ENCODE measurements around the gene PDPR. TPM values are rescaled to one million over a fixed set of nuclear protein-coding genes. Genes with fewer than 3 reads are reported as not detected.
A peak's percentile ranks its signal among the peaks of the same experiment; 100 is the strongest.
"Not testable (repeated sequence)": the region's sequence is repeated elsewhere in the genome, so short reads cannot be mapped to it uniquely, and the experiment has no call there.

PDPR gene
- total RNA-seq, 1 experiment from 2014 or later, result 11.8 TPM

DNA sequence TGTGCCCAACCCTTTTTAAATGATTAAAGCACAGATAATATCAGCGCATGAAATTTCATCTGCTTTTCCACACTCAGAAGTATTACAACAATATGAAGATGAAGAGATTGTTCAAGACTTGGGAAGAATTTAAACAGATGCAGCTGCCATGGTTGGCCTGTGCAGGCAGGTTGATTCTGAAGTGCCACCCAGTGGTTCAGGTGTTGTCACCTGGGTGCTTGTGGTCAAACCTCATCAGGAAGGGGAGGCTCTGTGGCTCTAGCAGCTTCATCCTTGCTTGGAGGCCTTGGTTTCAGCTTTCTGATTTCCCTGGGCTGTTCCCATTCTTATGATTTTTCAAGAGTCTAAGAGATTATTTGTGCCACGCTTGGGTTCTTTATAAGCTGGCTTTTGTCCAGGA is 37.3 kb downstream of the PDPR start:
- no peak overlapping the region for H3K4me3 ChIP-seq (ENCODE audit: insufficient read depth, low read depth, low read length)
- H3K27me3 ChIP-seq (ENCODE audit: control insufficient read depth, insufficient read depth, low read length), result no peaks in the 10 kb centered on the region
- peaks cover 33% of the 10 kb centered on the region for H3K36me3 ChIP-seq (replicated peaks; ENCODE audit: control insufficient read depth, insufficient read depth, low read length)
- DNase-seq, result peak; percentile 17

DNA sequence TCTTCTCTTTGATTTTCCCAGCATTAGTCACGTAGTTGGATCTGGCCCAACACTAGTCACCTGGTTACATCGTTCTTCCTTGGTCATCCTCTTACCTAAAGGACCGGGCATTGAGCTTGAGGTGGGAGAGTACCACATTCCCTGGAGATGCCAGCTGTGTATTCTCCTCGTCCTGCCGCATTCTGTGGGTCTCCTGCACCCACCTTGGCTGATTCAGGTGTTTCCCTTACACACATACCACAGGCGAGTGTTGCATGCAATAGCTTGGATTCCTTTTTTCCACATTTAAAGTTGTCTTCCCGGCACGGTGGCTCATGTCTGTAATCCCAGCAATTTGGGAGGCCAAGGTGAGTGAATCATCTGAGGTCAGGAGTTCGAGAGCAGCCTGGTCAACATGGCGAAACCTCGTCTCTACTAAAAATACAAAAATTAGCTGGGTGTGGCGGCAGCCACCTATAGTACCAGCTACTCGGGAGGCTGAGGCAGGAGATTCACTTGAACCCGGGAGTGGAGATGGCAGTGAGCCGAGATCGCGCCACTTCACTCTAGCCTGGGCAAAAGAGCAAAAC is 37.9 kb downstream of the PDPR start:
- Histone ChIP-seq H3K27me3 (ENCODE audit: control insufficient read depth, insufficient read depth, low read length) (no peaks in the 10 kb centered on the region), H3K4me3 (ENCODE audit: insufficient read depth, low read depth, low read length) (no peak overlapping the region), H3K36me3 (replicated peaks; ENCODE audit: control insufficient read depth, insufficient read depth, low read length) (peaks cover 40% of the 10 kb centered on the region)
- DNase-seq, result peak; percentile 11

DNA sequence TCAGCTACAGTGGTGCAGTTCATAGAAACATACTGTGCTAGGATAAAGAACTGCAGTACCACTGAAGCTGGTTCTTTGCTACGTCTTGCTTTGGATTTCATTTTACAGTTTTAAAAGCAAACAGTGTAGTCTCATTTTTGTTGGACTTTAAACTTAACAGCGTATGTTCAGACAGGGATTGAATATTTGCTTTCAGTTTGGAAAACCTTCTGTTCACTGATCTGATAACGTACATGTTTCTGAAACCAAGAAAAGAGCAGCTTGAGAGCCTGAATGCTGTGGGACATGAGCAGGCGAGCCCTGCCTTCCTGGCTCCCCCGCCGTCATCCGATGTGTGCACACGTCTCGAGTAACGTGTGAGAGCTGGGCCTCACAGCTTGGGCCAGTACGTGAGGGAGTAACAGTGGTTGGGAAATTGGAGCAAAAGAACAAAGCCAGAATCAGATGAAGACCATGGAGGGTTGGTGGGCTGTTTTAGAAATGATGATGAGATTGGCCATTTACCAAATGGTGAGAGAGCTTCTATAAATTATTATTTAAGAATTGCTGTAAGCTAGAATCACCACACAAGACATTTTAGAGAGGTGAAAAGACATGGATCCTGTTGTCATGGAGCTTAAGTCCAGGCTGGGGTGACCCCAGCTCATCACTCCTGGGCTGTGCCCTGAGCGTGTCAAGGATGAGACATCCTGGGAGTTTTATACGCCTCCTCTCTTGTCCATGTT is 38.6 kb downstream of the PDPR start:
- no peaks in the 10 kb centered on the region for H3K27me3 ChIP-seq (ENCODE audit: control insufficient read depth, insufficient read depth, low read length)
- H3K4me3 ChIP-seq (ENCODE audit: insufficient read depth, low read depth, low read length), result no peak overlapping the region
- DNase-seq, result peak; percentile 18
- peaks cover 45% of the 10 kb centered on the region for H3K36me3 ChIP-seq (replicated peaks; ENCODE audit: control insufficient read depth, insufficient read depth, low read length)

DNA sequence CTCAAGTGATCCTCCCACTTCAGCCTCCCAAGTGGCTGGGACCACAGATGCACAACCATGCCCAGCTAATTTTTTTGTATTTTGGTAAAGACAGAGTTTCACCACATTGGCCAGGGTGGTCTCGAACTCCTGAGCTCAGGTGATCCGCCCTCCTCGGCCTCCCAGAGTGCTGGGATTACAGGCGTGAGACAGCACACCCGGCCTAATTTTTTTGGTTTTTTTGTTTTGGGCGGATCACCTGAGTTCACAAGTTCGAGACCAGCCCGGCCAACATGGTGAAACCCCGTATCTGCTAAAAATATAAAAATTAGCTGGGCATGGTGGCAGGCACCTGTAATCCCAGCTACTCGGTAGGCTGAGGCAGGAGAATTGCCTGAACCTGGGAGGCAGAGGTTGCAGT is 40.6 kb downstream of the PDPR start:
- not testable (repeated sequence) for H3K27me3 ChIP-seq (ENCODE audit: control insufficient read depth, insufficient read depth, low read length); DNase-seq; H3K4me3 ChIP-seq (ENCODE audit: insufficient read depth, low read depth, low read length)
- peaks cover 53% of the 10 kb centered on the region for H3K36me3 ChIP-seq (replicated peaks; ENCODE audit: control insufficient read depth, insufficient read depth, low read length)

DNA sequence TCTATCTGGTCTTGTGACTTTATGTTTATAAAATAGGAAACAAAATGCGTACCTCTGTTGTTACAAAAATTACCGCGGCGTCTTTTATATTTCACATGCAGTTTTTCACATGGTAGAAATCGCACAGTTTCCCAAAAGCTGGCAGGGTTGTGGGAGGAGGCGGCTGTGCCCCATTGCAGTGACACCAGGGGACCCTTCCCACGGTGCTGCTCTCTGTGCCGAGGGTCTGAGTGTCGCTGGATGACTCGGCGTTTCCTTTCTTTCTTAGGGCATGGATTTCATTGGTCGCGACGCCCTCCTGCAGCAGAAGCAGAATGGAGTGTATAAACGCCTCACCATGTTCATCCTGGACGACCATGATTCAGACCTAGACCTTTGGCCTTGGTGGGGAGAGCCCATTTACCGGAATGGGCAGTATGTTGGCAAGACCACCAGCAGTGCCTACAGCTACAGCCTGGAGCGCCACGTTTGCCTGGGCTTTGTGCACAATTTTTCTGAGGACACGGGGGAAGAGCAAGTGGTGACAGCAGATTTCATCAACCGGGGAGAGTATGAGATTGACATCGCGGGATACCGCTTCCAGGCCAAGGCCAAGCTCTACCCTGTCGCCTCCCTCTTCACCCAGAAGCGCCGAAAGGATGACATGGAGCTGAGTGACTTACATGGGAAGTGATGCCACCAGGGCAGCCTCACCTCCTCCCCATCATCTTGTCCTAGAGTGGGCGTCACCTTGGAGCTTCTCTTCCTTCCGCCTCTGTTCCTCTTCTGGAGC is 42.3 kb downstream of the PDPR start:
- H3K36me3 ChIP-seq (replicated peaks; ENCODE audit: control insufficient read depth, insufficient read depth, low read length), result peaks cover 59% of the 10 kb centered on the region

DNA sequence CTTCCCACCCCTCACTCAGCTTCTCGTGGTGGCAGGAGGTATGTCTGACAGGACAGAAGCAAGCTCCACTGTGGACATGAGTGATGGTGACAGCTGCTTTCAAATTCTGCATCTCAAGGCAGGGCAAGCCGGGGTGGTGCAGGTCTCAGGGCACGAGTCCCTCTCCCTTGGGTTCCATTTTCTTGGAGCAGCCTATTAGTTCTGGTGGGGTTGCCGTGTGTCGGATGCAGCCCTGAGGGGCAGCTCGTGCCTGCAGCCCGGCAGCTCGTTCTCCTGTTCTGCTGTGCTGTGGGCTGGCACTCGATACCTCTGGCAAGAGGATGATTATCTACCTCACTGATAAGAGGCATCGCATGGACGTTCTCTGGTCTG is 43.0 kb downstream of the PDPR start:
- peak; percentile 15 for DNase-seq
- Histone ChIP-seq H3K4me3 (ENCODE audit: insufficient read depth, low read depth, low read length) (no peak overlapping the region), H3K27me3 (ENCODE audit: control insufficient read depth, insufficient read depth, low read length) (no peaks in the 10 kb centered on the region), H3K36me3 (replicated peaks; ENCODE audit: control insufficient read depth, insufficient read depth, low read length) (peaks cover 55% of the 10 kb centered on the region)

More for the DNA sequence above, 42.3 kb downstream of the PDPR start:
- no peak overlapping the region for H3K4me3 ChIP-seq (ENCODE audit: insufficient read depth, low read depth, low read length)
- peak; percentile 37 for DNase-seq
- H3K27me3 ChIP-seq (ENCODE audit: control insufficient read depth, insufficient read depth, low read length), result no peaks in the 10 kb centered on the region

DNA sequence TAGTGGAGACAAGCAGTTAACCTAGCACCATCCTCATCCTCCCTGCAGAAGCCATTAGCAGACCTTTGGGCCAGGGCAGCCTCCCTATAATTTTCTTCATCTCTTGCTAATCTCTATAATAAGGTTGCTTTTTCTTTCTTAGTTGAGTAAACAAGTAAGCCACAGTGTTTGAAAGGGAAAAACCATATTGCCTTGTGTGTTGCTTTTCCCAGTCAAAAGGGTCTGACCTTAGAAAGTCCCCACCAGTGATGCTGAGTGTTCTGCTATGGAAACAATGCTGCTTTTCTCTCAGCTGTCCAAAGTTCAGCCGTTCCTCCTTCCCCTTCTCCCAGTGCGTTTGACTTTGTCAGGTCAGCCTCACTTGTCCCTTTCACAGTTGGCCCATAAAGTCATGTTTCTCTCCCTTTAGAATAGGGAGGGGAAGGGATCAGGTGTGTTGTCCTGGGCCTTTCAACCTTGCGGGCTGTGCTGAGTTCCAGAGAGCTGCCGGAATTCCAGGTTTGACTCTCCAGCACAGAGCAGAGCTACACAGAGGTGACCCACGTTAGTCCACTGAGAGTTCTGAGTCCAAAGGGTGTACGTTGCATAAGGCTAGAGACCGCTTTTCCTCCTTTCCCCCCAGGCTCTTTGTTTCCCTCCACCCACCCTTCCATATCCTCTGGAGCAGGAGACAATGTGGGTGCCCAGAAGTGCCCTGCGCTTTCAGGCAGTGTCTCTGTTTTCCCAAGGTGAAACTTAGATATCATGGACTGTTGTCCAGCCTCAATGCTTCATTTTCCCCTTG is 43.5 kb downstream of the PDPR start:
- Histone ChIP-seq H3K4me3 (ENCODE audit: insufficient read depth, low read depth, low read length) (no peak overlapping the region), H3K36me3 (replicated peaks; ENCODE audit: control insufficient read depth, insufficient read depth, low read length) (peaks cover 54% of the 10 kb centered on the region), H3K27me3 (ENCODE audit: control insufficient read depth, insufficient read depth, low read length) (no peaks in the 10 kb centered on the region)
- DNase-seq, result peak; percentile 15

DNA sequence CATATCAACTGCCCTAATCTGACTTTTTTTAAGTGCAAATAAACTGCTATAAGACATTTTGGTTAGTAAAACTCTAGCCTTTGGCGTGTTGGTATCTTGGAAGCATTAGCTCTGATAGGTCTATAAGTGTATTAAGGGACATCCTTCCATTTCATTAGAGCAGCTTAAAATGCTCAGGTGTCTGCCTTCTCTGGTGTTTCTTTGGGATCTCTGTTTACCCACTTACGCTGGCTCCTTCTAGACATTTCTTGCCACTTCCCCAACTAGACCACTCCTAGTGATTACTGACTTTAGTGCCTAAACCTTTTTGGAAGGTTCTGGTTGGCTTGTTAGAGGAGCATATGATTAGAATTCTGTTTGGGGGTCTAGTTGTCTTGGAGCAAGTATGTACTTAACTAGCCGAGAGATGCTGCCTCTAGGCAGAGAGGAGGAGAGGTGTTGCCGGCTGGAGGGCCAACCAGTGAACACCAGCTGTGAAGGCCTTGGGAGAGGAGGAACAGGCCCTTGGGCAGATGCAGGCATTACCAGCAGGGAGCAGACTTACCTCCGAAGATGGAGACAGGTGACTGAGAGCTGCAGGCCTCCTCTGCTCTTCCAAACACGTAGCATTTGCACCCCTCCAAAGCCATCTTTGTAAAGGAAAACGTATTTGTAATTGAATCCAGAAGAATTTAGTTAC is 44.3 kb downstream of the PDPR start:
- H3K4me3 ChIP-seq (ENCODE audit: insufficient read depth, low read depth, low read length), result no peak overlapping the region
- DNase-seq, result peak; percentile 61
- no peaks in the 10 kb centered on the region for H3K27me3 ChIP-seq (ENCODE audit: control insufficient read depth, insufficient read depth, low read length)
- H3K36me3 ChIP-seq (replicated peaks; ENCODE audit: control insufficient read depth, insufficient read depth, low read length), result peaks cover 47% of the 10 kb centered on the region

DNA sequence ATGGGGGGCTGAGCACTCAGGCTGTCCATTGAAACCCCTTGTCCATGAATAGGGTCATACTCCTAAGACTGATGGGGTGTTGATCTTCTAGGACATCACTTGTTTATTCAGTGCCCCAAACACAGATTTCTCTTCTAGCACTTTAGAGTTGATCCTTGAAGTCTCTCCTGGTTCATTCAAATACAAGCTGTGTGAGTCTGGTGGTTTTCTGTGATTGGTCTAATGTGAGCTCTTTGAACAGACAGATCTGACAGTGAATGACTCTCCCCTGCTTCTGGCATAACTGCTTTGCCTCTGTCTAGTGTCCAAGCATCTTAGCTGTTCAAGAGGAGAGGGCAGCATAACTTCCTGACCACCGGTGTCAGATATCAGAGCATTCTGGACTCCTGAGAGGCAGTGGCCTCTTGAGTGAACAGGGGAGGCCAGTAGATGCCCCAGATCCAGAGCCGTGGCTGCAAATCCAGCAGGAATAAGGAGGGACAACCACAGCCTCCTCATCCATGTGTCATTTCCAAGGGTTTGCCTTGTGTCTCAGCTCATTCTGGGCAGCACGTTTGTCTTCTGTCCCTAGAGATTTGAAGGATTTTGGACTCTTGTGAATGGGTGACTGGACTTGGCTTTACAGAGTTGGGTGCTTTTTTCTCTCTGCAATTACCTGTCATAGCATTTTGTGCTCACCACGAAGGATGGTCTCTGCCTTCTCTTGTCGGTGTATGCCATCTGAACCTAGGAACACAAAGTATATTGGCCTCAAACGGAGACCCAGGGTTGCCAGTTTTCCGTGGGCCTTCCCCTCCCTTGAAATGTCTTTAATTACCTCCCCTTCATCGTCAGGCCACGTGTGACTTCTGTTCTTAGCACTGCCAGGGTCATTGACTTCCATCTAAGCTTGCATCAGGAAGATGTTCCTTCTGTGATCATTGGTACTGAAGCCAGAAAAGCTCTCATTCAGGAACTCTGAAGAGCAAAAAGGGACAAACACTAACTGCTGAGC is 45.5 kb downstream of the PDPR start:
- no peak overlapping the region for H3K4me3 ChIP-seq (ENCODE audit: insufficient read depth, low read depth, low read length)
- peak; percentile 16 for DNase-seq
- no peaks in the 10 kb centered on the region for H3K27me3 ChIP-seq (ENCODE audit: control insufficient read depth, insufficient read depth, low read length)
- H3K36me3 ChIP-seq (replicated peaks; ENCODE audit: control insufficient read depth, insufficient read depth, low read length), result peaks cover 45% of the 10 kb centered on the region

DNA sequence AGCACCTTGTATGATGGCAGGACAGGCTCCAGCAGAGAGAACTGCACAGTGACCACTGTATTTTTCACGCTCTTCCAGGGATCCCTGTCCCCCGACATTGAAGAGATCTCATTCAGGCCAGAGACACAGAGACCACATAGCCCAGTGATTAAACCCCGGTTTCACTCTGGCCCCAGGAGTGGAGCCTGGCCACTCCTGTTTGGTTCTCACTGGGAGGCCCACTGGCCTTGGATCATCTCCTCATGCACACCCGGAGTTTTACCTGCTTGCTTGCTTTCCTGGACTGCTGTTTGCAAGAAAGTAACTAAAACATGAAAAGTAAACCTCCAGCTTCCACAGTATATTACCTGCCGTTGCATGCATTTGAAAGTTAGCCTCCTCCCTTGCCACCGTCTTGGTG is 46.3 kb downstream of the PDPR start:
- no peak for DNase-seq
- H3K4me3 ChIP-seq (ENCODE audit: insufficient read depth, low read depth, low read length), result no peak overlapping the region
- H3K36me3 ChIP-seq (replicated peaks; ENCODE audit: control insufficient read depth, insufficient read depth, low read length), result peaks cover 45% of the 10 kb centered on the region
- no peaks in the 10 kb centered on the region for H3K27me3 ChIP-seq (ENCODE audit: control insufficient read depth, insufficient read depth, low read length)

DNA sequence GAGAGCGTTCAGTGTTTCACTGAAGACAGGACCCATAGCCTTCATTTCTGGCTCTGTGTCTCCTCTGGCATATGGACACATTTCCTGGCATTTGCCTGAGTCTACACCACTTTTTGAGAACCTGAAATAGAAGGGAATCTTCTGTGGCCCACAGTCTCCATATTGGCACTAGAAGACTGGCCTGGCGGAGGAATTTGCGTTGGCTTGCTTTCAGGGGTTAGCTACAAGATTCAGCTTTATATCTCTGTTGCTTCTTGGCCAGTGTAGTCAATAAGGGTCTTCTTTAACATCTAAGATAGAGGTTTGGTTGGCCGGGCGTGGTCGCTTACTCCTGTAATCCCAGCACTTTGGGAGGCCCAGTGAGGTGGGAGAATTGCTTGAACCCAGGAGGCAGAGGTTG is 46.7 kb downstream of the PDPR start:
- H3K4me3 ChIP-seq (ENCODE audit: insufficient read depth, low read depth, low read length), result no peak overlapping the region
- peak; percentile 10 for DNase-seq
- no peaks in the 10 kb centered on the region for H3K27me3 ChIP-seq (ENCODE audit: control insufficient read depth, insufficient read depth, low read length)
- H3K36me3 ChIP-seq (replicated peaks; ENCODE audit: control insufficient read depth, insufficient read depth, low read length), result peaks cover 43% of the 10 kb centered on the region

DNA sequence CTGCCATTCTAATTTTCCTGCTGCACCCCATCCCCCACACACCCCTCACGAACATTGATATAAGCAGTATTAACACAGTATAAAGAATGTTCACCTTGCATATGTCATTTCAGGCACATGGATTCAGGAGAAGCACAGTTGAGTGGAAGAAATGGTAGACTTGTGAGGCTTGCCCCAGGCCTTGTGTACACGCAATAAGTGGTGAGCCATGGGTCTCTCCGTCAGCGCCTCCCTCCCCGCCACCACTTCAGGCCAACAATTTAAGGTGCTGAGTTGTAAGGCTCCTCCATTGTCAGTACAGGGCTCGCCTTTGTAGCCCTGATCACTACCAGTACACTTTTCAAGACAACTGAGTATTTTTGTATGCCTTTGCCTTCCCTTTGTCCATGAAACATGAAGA is 47.2 kb downstream of the PDPR start:
- Histone ChIP-seq H3K4me3 (ENCODE audit: insufficient read depth, low read depth, low read length) (no peak overlapping the region), H3K27me3 (ENCODE audit: control insufficient read depth, insufficient read depth, low read length) (no peaks in the 10 kb centered on the region), H3K36me3 (replicated peaks; ENCODE audit: control insufficient read depth, insufficient read depth, low read length) (peaks cover 40% of the 10 kb centered on the region)
- peak; percentile 25 for DNase-seq

DNA sequence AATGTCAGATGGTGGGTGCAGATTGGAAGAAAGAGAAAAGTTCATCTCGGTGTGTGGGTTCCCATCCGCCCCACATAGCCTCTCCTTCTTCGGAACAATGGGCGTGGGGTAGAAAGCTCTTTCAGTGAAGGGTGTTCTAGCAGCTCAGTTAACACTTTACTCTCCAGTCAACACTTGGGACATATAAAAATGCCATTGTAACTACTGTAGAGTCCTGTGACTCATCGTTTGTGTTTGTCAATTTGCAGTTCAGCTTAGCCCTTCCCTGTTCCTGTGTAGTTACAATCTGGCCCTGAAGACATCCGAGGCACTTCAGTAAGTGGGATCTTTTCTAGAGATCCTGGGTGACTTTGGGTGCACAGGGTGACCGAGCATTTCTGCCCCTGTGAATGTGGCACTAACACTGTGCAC is 47.9 kb downstream of the PDPR start:
- no peaks in the 10 kb centered on the region for H3K27me3 ChIP-seq (ENCODE audit: control insufficient read depth, insufficient read depth, low read length)
- no peak overlapping the region for H3K4me3 ChIP-seq (ENCODE audit: insufficient read depth, low read depth, low read length)
- peaks cover 33% of the 10 kb centered on the region for H3K36me3 ChIP-seq (replicated peaks; ENCODE audit: control insufficient read depth, insufficient read depth, low read length)
- peak; percentile 29 for DNase-seq
